Skeletal muscle cell (primary cell): ENCODE results near the gene TSPYL2.

Source experiments
- DNase-seq: peaks from one replicate; pipeline ENCODE4 v3.0.0-alpha.2; 2010; ENCODE audit warnings: low read depth
- H3K4me3 ChIP-seq: 2 replicates; pipeline ENCODE4 v1.5.1; 2011; ENCODE audit warnings: low read depth, mild to moderate bottlenecking, control low read depth, low read length, moderate library complexity

Gene TSPYL2

DNA sequence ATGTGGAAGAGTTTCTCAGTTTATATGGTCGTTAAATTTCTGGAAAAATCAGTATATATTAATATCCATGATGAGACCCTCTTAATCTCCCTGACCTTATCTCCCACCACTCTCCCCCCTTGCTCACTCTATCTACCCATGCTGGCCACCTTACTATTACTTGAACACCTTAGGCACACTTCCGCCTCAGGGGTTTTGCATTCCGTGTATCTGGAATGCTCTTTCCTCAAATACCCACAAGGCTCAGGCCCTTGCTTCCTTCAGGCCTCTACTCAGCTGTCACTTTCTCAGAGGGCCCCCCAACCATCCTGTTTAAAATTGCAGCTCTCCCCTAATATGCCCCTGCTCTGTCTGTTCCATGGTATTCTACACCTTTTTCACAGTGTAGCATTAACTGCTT is 13.6 kb downstream of the TSPYL2 start:
- H3K4me3 ChIP-seq, result no peak overlapping the region

DNA sequence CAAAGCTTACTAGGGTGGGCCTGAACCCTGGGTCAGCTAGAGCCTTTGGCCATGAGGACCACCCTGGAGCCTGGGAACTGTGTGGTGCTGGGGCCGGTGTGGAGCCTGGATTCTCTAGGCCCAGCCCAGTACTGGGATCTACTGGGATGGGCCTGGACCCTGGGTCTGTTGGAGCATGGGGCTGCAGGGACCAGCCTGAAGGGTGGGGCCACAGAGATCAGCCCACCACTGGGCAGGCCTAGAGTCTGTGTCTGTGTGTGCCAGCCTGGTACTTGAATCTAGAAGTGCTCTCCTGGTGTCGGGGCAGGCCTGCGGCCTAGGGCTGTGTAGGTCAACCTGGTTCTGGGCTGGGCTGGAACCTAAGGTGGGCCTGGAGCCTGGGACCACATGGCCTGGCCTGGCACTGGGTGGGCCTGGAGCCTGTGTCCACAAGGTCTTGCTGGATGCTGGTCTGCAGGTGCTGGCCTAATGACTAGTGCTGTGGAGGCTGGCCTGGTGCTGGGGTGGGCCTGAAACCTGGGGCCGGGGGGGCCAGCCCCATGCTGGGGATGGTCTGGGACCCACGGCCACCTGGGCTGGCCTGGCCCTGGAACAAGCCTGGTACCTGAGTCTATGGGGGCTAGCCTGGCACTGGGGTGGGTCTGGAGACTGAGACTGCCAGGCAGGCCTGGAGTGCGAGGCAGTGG is 32.8 kb downstream of the TSPYL2 start:
- no peak for DNase-seq
- no peak overlapping the region for H3K4me3 ChIP-seq

More for the DNA sequence above, 13.6 kb downstream of the TSPYL2 start:
- no peak for DNase-seq

GRCh38 chrX:53115550-53115874 is 33.3 kb downstream of the TSPYL2 start:
- H3K4me3 ChIP-seq, result no peak overlapping the region
- no peak for DNase-seq

- no peak overlapping the region for H3K4me3 ChIP-seq
- DNase-seq, result peak; percentile 57
Measured at GRCh38 chrX:53116101-53116500, 33.9 kb downstream of the TSPYL2 start.

- no peak for DNase-seq
- H3K4me3 ChIP-seq, result no peak overlapping the region
Measured at GRCh38 chrX:53122013-53122412, 39.8 kb downstream of the TSPYL2 start.

DNA sequence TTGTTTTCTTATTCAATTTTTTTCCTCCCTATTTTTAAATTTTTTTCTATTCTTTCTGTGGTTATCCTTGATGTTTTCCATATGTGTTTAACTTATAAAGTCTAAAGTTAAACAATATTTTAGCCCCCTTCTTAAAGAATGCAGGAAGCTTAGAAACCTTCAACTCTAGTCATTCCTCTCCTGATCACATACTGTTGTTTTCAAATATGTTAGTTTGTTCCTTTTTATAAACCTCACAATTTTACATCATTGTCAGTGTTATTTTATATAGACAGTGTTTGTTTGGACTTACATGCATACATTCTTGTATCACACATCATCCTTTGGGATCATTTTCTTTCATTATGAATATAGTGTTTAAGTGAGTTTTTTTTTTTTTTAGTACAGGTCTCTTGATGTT is 43.3 kb downstream of the TSPYL2 start:
- no peak for DNase-seq

DNA sequence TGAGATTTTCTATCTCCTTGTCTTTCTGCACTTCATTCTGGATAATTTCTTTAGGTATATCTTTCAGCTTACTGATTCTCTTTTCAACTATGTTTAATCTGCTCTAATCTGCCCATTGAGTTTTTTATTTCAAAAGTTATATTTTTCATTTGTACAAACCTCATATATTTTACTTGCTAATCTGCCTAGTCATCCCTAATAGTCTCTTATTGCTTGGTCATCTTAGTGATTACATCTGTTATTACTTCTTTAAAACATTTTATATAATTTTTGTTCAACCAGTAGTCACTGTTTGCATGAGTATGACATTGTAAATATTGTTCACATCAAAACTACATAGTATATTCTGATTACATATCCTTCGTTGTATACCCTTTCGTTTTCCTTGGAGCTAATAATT is 44.2 kb downstream of the TSPYL2 start:
- no peak for DNase-seq
- no peak overlapping the region for H3K4me3 ChIP-seq

More for the DNA sequence above, 43.3 kb downstream of the TSPYL2 start:
- H3K4me3 ChIP-seq, result no peak overlapping the region

DNA sequence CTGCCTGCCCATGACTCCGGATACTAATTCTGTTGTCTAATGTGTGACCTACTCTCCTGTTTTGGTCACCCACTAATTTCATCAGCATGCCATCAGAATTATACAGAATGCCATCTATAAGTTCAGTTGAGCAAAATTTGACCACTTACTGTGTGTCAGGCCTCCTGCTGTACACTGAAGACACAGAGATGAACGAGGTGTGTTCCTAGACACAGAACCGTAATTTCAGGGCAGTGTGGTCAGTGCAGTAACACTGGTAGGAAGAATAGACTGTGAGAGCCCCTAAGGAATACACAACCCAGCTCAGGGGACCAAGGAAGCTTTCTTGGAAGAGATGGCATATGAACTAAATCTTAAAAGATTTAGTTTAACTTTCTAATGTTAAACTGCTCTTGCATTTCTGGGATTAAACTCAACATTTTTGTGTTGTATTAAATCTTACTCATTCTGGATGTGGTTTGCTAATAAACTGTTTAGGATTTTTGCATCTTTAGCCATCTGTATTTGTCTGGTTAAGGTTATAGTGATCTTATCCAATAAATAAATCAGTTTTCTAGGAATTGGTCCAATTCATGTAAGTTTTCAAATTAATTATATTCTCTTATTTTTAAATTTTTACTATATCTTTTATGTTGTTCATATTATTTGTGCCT is 46.1 kb downstream of the TSPYL2 start:
- H3K4me3 ChIP-seq, result no peak overlapping the region
- no peak for DNase-seq

- no peak for DNase-seq
- no peak overlapping the region for H3K4me3 ChIP-seq
Measured at GRCh38 chrX:53133400-53133799, 51.2 kb downstream of the TSPYL2 start.

DNA sequence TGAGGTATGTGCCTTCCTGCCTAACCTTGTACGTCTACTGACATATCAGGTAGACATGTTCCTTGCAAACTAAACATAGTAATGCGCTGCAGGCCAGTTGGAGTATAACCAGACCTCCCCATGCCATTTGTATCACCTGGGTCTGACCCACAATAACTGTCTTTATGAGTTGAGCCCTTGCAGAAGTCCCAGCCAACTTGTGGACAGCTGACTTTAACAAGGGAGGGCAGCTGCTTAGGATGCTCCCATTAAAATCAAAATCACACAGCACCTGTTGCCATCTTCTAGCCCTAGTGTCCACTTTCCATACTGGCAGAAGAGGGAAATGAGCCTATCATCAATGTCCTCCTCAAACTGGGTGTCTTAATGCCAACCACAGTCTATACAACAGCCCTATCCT is 53.4 kb downstream of the TSPYL2 start:
- no peak overlapping the region for H3K4me3 ChIP-seq
- DNase-seq, result no peak
